Measurements from ENCODE around the gene MEG3.

DNA sequence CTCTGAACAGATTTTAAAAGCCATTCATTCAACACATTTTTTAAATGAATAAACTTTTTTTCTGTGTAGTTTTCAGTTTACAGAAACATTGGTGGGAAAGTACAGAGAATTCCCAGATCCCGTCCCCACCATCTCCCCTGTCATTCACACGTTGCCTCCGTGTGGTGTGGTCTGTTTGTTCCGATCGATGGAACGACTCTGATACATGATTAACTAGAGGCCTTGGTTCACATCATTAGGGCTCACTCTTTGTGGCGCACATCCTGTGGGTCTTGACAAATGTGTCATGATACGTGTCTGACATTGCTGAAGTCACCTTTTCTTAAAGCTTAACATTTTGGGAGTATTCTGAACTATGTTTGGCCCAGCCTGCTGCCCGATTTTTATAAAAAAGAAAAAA, 18.5 kb downstream of the MEG3 start:
- TF ChIP-seq, protein P1, sequence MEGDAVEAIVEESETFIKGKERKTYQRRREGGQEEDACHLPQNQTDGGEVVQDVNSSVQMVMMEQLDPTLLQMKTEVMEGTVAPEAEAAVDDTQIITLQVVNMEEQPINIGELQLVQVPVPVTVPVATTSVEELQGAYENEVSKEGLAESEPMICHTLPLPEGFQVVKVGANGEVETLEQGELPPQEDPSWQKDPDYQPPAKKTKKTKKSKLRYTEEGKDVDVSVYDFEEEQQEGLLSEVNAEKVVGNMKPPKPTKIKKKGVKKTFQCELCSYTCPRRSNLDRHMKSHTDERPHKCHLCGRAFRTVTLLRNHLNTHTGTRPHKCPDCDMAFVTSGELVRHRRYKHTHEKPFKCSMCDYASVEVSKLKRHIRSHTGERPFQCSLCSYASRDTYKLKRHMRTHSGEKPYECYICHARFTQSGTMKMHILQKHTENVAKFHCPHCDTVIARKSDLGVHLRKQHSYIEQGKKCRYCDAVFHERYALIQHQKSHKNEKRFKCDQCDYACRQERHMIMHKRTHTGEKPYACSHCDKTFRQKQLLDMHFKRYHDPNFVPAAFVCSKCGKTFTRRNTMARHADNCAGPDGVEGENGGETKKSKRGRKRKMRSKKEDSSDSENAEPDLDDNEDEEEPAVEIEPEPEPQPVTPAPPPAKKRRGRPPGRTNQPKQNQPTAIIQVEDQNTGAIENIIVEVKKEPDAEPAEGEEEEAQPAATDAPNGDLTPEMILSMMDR (IDR thresholded peaks at IDR 0.05): no peak
- no peak for TF ChIP-seq POLR2A (IDR thresholded peaks at IDR 0.05)

Data from adrenal gland (tissue), 5 donors.